Measurements from ENCODE around the gene ROR1.

DNA sequence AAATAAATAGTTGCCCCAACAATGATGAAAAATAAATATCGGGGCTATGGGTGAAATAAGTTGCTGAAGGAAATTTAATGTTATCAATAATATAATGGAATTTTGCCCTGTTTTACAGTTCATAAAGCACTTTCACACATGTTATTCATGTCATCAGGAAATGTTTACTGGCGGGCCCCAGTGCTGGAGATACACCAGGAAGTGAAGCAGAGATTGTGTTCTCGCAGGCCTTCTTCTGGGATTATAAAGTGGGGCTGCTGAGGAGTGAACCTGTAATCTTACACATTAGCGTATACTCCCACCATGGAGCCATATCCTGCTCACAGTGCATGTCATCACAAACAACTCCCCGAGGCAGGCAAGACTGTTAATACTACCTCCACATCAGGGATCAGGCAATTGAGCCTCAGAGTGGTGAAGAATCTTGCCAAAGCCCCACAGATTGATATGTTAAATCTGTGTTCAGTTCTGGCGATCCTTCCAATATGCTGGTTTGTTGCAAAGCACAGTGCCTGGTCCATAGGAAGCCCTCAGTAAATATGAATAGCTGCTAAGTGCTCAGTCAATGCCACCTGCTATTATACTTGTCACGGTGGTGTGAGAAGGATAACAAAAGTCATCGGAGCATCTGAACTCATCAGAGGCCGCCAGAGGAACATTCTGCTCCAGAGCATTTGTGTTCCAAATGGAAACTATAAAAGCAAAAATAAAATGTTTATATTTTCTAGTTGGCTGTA is 325.2 kb downstream of the ROR1 start:
- TF ChIP-seq IRF4 (IDR thresholded peaks at IDR 0.05; ENCODE audit: low read depth, low read length) (no peak), MYC (IDR thresholded peaks at IDR 0.05; ENCODE audit: insufficient read depth, insufficient read length, insufficient replicate concordance, low read length, severe bottlenecking) (no peak), FOXK2 (IDR thresholded peaks at IDR 0.05) (no peak), YY1 (IDR thresholded peaks at IDR 0.05; ENCODE audit: low read depth, low read length) (no peak), SP1 (IDR thresholded peaks at IDR 0.05; ENCODE audit: low read depth, low read length) (no peak), SMAD5 (IDR thresholded peaks at IDR 0.05; ENCODE audit: low read depth) (no peak), POLR2AphosphoS5 (IDR thresholded peaks at IDR 0.05; ENCODE audit: low read length) (no peak), POU2F2 (IDR thresholded peaks at IDR 0.05; ENCODE audit: borderline replicate concordance, low read depth, low read length) (no peak), POLR2A (IDR thresholded peaks at IDR 0.05; ENCODE audit: low read depth, low read length) (no peak)
- TF ChIP-seq, protein P1, sequence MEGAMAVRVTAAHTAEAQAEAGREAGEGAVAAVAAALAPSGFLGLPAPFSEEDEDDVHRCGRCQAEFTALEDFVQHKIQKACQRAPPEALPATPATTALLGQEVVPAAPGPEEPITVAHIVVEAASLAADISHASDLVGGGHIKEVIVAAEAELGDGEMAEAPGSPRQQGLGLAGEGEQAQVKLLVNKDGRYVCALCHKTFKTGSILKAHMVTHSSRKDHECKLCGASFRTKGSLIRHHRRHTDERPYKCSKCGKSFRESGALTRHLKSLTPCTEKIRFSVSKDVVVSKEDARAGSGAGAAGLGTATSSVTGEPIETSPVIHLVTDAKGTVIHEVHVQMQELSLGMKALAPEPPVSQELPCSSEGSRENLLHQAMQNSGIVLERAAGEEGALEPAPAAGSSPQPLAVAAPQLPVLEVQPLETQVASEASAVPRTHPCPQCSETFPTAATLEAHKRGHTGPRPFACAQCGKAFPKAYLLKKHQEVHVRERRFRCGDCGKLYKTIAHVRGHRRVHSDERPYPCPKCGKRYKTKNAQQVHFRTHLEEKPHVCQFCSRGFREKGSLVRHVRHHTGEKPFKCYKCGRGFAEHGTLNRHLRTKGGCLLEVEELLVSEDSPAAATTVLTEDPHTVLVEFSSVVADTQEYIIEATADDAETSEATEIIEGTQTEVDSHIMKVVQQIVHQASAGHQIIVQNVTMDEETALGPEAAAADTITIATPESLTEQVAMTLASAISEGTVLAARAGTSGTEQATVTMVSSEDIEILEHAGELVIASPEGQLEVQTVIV (IDR thresholded peaks at IDR 0.05; ENCODE audit: borderline replicate concordance, partially characterized antibody): no peak
